Left kidney (tissue), 2 donors: Measurements from ENCODE around the gene RNF213. TPM values are rescaled to one million over a fixed set of nuclear protein-coding genes. Genes with fewer than 3 reads are reported as not detected.

Source experiments
- DNase-seq: peaks from one replicate; pipeline ENCODE4 v3.0.0-alpha.2; 2013
- polyA plus RNA-seq: library from polyadenylated mRNA; unstranded; fragments of 120-200 nt; gene quantifications from one replicate; pipeline ENCODE4 v1.2.1, GENCODE V29; 2013; ENCODE audit not compliant: insufficient read length

RNF213 gene
- polyA plus RNA-seq, 1 donor = 99.9 TPM

DNA sequence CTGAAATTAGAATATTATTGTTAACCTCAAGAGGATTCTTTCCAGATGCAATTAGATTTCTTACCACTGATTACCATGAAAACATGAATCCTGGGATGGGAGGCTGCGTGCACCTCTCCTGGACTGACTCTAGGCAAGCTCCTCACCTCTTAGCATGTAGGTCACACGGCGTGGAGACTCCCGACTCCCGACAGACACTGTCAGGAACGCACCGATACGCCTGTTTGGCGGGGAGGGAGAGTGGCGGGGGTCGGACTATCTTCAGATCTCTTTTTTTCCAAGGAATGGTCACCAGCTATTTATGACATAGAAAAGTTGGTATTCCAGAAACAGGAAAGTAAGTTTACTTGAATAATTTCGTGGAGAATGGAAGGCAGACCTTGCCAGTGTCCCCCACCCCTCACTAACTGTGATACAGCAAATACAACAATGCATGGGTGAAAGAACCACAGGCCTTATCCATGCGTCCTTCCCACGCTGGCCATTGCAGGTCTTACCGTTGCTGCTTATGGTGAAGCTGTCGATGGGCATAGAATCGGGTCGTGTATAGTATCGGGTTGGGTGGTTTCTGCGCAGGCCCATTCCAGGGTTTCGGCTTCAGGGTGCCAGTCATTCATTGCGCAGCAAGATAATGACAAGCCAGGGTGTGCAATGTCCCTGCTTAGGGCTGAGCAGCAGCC, 91.7 kb downstream of the RNF213 start:
- no peak for DNase-seq

DNA sequence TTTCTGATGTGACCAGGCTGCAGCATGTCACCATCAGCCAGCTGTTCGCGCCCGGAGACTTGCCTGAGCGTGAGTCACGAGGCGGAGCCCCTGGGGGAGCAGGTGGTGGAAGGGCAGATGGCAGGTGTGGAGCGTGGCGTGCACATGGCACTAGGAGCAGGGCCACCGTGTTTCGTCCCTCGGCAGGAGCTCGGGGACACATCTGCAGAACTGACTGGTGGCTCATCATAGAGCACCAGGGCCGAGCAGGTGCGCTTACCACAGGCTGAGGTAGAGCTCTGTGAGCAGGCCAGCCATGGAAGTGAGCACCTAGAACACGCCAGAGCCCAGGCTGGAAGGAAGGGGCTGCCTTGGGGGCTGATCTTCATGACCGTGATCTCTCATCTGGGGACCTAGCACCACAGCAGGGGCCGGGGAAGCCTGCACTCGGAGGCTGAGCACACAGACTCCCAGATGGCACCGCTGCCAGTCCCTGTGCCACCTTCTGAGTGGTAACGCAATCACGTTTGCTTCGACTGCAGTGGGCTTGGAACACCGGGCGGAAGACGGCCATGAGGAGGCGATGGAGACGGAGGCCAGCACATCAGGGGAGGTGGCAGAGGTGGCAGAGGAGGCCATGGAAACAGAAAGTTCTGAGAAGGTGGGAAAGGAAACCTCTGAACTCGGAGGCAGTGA, 92.5 kb downstream of the RNF213 start:
- no peak for DNase-seq

DNA sequence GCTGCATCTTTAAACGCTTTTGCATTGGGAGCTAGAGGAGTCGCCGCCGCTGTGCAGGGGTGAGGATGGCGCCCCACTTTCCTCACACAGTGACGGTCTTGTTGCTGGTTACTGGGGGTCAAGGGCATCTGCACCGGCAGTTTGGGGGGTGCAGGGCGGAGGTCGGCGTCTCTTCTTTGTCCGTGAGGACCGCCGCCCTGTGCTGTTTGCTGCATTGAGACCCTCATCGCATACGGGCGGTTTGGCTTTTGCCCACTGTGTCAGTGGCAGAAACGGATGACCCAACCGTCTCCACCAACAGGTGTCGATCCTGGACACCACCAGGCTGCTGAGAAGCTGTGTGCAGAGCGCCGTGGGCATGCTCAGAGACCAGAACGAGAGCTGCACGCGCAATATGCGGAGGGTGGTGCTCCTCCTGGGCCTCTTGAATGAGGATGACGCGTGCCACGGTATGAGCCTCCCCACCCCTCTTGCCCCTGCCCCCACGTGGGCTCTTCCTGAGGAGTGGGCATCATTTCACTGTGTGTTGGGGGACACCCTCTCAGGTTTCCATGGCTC, 93.1 kb downstream of the RNF213 start:
- DNase-seq = no peak

DNA sequence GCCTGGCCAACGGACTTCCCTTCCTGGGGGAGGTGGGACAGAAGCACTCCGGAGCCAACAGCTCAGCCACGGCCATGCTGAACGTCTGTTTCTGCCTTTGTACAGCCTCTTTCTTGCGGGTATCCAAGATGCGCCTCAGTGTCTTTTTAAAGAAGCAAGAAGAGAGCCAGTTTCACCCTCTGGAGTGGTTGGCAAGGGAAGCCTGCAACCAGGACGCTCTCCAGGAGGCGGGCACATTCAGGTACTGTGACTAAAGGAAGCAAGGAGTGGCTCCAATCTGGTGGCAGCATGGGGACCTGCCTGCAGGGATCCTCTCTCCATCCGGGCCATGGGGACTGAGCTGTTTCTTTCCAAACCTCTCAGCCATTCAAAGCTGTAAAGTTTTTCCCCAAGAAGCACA, 93.7 kb downstream of the RNF213 start:
- no peak for DNase-seq

DNA sequence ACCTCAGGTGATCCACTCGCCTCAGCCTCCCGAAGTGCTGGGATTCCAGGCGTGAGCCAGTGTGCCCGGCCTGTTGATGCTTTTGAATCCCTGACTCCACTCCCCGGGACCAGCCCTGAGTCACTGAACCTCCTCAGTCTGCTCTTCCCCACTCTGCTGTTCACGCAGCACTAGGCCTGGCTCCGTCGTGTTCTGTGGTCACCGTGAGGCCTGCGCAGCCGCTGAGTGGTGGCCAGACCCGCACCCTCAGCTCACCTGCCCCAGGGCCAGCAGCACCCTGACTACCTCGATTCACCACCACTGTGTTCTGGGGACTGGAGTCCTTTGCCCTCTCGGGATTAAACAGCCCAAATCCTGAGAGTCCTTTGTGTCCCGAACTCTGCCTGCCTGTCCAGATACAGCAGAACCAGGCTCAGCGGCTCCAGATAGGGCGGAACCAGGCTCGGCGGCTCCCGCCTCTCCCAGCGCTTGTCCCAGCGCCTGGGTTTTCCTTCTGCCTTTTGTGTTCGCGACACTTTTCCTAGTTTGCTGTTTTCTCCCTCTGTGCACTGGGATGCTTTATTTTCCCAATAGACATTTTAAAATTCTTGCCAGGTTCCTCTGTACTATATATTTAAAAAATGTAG, 95.7 kb downstream of the RNF213 start:
- no peak for DNase-seq

DNA sequence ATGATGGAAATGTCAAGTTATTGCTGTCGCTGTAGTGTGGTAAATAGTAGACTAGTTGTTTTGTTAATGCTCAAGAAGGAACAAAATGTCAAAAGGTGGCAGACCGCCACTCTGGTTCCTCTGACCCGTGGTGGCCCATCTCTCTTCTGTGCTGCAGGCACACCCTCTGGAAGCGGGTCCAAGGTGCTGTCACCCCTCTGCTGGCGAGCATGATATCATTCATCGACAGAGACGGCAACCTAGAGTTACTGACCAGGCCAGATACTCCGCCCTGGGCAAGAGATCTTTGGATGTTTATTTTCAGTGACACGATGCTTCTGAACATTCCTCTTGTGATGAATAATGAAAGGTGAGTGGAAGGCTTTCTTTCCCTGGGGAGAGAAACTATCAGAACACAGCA, 97.5 kb downstream of the RNF213 start:
- no peak for DNase-seq

DNA sequence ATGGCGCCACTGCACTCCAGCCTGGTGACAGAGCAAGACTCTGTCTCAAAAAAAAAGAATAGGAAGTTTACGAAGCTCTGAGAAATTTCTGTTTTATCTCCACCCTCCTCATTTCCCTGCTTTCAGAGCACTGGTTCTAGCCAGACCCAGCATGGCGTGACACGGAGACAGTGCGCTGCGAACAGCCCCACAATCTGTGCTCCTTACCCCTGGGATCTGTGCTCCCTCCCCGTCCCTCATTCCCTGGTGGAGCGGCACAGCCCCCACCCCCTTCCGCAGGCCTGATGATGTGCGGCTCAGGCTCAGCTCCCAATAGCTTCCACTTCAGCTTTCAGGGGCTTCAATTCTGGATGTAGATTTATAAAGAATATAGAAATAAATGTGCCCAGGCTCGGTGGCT, 98.2 kb downstream of the RNF213 start:
- no peak for DNase-seq

DNA sequence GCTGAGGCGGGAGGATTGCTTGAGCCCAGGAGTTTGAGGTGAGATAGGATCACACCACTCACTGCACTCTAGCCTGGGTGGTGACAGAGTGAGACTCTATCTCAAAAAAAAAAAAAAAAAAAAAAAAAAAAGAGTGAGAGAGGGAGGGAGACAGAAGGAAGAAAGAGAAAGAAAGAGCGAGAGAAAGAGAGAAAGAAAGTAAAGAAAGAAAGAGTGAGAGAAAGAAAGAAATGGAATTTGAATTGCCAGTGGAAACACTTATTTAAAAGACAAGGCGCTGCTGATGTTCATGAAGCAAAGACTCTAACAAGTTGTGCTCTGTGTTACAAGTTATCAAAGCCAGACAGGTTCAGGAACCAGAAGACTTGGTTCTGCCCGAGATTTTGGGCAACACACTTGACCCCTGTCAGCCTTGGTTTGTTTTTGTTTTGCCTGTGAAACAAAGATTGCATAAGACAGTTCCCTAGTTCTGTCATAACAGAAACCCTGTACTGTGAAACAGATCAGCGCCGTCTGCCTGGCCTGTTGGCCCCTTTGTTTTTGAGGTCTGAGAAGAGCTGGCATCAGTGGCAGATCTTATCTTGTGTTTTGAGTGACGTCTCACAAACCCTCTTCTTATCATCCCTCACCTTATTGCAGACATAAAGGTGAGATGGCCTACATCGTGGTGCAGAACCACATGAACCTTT, 98.9 kb downstream of the RNF213 start:
- no peak for DNase-seq

DNA sequence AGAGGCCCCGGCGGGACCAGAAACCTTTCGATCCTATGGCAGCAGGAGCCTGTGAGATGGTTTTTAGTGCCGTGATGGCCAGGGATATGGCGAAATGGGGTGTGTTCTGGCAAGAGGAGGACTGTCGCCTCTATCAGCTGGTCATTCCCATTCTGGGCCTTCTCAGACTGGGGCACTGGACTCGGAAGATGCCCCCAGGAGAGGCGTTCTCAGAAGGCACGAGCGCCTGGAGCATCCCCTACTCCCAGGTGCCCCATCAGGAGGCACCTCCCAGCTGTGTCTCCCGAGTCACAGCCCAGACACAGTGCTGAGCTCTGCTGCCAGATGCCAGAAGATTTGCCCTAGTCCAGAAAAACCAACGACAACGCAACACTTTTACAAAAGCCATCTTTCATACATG, 99.7 kb downstream of the RNF213 start:
- DNase-seq = no peak

DNA sequence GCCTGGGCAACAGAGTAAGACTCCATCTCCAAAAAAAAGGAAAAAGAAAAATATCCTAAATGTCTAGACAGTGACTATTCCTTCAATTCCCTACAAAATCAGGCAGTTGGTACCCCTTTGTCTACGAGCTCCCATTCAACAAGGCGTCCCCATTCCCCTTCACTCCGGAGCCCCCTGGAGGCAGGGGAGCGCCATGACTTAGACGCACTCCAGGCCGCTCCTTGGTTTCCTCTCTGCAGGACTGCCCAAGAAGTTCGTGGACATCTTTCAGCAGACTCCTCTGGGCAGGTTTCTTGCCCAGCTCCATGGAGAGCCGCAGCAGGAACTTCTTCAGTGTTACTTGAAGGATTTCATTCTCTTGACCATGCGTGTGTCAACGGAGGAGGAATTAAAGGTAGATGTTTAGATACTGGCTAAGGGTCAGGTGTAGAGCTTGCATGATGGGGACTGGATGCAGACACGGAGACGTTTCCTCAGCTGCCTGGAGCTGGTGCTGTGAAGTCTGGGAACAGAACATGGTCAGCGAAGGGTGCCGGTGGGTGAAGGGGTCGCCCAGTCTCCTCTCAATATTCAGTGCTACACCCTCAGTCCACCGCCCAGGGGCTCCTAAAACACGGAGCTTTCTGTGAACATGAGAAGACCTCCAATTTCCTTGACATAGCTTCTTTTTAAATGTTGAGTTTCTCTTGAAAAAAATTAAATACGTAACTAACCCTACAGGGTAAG, 101.0 kb downstream of the RNF213 start:
- DNase-seq = no peak

DNA sequence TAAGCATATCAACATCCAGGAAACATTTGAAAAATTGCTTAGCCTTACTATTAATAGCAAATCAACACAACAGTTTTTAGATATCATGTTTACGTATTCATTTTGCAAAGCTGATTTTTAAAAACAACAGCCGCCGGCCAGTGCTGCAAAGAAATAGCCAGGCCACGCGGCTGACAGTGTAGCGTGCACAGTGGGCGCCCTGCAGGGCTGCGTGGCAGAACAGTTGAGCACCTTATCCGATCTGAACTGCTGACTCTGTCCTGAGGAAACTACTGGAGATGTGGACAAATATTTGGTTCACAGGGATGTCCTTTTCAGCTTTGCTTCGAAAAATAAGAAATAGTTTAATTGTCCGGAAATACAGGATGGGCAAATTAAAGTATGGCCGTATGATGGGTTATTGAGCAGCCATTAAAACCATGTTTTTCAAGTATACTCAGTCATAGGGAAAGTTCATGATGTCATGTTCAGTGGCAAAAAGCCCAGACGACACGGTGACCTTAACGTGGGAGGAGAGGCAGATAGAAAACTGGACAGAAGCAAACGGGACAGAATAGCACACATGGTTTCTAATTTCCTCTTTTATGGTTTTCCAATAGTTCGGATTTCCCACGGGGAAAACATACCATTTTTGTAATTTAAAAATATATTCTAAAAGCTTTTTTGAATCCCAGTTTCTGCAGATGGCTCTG, 101.9 kb downstream of the RNF213 start:
- no peak for DNase-seq

DNA sequence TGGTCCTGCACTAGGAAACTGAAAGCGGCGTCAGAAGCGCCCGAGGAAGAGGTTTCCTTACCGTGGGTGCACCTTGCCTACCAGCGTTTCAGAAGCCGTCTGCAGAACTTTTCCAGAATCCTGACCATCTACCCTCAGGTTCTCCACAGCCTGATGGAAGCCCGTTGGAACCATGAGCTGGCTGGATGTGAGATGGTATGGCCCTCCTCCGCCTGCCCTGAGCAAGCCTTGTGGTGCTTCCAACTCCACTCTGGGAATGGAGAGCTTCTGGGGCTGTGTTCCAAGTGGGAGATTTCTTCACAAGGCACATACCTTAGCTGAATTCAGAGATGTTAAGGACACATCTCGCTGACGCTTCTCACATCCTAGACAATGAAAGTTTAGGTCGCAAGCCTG, 102.5 kb downstream of the RNF213 start:
- DNase-seq = no peak

DNA sequence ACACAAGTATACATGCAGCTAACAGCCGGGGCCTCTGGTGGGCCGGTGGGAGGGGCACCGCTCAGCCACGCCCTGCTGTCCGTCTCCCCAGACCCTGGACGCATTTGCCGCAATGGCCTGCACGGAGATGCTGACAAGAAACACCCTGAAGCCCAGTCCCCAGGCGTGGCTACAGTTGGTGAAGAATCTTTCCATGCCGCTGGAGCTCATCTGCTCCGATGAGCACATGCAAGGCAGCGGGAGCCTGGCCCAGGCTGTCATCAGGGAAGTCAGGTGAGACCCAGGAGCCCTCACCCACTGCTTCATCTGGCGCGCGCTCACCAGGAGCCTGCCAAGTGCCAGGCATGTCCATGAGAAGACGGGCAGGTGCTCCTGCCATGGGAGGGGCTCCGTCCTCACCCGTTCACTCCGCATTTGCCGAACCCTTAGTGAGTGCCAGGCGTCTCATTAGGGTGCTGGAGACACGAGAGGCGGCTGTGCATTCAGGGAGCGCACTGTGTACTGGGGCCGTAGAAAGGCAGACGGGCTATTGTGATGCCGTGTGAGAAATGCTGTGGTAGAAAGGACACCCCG, 103.0 kb downstream of the RNF213 start:
- no peak for DNase-seq

DNA sequence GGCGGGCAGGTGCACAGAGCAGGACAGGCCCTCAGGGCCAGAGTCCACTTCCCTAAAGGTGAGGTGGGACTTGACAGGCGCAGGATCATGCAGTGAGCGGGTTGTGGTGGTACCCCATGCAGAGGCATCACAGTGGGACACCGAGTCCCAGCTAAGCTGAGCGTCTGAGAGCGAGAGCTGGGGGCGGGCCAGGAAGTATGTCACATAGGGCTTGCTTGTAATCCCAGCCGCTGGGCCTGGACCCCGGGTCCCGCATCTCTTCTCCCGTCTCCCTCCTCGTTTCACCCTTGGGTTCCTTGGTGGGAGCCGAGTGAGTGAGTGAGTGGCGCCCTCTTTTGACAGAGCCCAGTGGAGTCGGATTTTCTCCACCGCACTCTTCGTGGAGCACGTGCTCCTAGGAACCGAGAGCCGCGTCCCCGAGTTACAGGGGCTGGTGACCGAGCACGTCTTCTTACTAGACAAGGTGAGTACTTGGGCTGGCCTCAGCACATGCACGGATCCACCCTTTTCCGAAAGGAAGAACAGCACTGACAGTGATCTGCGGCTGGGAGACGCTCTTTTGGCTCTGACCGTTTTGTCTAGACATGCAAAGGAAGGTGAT, 103.5 kb downstream of the RNF213 start:
- DNase-seq = no peak

DNA sequence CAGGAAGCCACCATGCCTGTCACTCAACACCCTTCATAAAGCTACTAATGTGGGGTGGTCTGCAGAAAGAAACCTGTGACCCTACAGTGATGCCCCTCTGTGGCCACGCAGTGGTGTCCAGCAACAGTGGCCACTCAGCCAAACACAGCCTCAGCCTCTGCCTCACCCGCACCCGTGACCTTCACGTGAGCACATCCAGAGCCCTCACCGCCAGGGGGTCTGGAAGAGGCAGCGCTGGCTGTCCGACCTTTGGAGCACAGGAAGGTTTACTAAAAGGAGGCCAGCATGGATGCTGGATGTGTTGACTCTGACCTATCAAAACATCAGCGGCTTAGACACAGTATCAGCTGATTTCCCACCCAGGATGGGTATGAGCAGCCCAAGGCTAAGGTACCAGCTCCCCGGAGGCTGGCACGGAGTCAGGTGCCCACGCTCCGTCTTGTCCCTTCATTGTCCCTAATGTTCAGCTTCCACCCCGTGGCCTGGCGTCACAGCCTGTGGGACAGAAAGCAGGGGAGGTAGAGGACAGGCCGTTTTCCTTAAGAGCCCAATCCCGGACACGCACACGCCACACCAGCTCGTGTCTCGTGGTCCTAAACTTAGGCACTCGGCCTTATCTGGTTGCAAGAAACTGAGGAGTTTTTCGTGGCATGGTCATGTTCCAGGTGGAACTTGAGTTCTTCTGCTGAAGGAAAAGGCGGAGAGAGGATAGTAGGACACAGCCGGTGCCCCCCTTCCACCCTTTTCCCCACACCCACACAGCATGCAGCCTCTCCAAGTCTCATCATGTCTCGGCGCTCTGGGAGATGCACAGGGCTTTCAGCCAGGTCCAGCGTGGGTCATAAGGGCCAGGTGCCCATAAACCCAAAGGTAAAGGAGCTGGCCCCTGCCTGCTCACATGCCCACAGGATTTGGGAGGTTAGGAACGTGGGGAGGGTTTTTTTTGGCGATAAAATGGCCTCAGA, 104.6 kb downstream of the RNF213 start:
- DNase-seq = no peak

DNA sequence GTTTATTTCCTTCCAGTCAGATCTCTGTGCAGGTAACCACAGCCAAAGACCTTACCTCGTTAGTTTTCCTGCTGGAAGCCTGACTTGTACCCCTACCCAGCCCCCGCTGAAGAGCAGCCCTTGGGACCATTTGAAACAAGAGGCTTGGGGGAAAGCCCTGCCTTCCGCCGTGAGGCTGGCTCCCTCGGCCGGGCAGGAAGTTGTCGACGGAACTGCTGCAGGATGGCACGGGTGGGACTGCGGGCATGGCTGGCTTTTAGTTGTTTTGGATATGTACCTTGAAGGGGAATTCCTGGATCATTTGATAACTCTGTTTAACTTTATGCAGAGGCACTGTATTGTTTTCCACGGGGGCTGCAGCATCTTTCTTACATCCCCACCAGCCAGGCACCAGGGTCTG, 105.3 kb downstream of the RNF213 start:
- no peak for DNase-seq

DNA sequence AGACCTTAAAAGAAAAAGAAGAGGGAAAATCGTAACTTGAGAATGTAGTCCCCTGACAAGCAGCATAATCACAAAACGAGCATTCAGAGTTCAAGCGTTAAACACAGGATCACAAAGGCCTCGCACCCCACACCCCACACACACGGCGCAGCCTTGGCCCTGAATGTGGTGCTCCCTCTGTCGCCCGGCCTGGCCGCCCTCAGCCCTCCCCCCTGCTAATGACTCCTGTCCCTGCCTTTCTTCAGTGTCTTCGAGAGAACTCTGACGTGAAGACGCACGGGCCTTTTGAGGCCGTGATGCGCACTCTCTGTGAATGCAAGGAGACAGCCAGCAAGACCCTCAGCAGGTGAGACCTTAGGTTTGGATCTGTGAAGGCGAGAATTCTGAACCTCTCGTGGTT, 106.9 kb downstream of the RNF213 start:
- no peak for DNase-seq

DNA sequence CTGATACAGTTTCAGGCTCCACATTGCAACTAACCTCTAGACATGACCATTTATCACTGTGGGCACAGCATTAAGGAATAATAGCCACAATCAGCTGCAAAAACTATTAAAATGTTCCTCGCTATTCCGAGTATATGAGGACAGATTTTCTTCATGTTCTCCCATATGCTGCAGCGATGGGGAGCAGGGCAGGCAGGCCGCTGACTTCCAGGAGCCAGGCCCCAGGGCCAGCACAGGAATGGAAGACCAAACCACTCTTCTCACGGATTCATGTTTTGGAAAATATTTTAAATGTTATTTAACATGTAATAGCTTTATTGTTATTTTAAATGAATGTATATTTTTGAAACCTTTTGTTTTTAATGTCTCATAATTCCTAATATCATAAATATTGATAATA, 110.5 kb downstream of the RNF213 start:
- no peak for DNase-seq

DNA sequence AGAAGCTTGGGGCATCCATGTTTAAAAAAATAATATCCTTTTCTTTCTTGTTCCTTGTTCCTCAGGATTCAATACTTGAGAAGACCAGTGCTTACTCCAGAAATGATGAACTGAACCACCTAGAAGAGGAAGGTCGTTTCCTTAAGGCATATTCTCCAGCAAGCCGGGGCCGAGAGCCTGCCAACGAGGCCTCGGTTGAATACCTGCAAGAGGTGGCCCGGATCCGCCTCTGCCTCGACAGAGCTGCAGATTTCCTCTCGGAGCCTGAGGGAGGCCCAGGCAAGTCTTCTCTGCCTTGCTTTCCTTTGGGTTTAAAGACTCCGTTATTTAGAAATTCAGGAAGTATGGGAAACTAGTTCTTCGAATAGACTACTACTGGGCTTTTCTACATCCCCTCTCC, 111.8 kb downstream of the RNF213 start:
- no peak for DNase-seq
